SK-N-SH treated with all-trans-retinoic acid at 6 μM for 48 hours (cell line): ENCODE data around the gene CDH4.

Experiments used
- ARNTL ChIP-seq: fragments of 450-650 bp; formaldehyde crosslinking; IDR thresholded peaks from 2 replicates; pipeline ENCODE4 v1.5.0; 2020; ENCODE audit warnings: low read depth, mild to moderate bottlenecking, moderate library complexity, borderline replicate concordance
- CREB5 ChIP-seq: fragments of 250-450 bp; sonication (Bioruptor Pico); IDR thresholded peaks from 2 replicates; pipeline ENCODE4 v1.5.1; 2020; ENCODE audit warnings: low read depth, mild to moderate bottlenecking, moderate library complexity
- CSDC2 ChIP-seq: fragments of 250-450 bp; sonication (Bioruptor Pico); IDR thresholded peaks from 2 replicates; pipeline ENCODE4 v1.5.0; 2020; ENCODE audit warnings: mild to moderate bottlenecking, moderate library complexity
- PATZ1 ChIP-seq: fragments of 250-450 bp; sonication (Bioruptor Pico); IDR thresholded peaks from 2 replicates; pipeline ENCODE4 v1.8.0; 2020; ENCODE audit warnings: mild to moderate bottlenecking, moderate library complexity, borderline replicate concordance
- POU6F1 ChIP-seq: fragments of 250-450 bp; sonication (Bioruptor Pico); IDR thresholded peaks from 2 replicates; pipeline ENCODE4 v1.8.0; 2021; ENCODE audit warnings: low read depth, mild to moderate bottlenecking, moderate library complexity, borderline replicate concordance
- PPARA ChIP-seq: fragments of 250-450 bp; sonication (Bioruptor Pico); IDR thresholded peaks from 2 replicates; pipeline ENCODE4 v1.5.0; 2020; ENCODE audit warnings: mild to moderate bottlenecking, borderline replicate concordance
- RARB ChIP-seq: fragments of 250-450 bp; sonication (Bioruptor Pico); IDR thresholded peaks from 2 replicates; pipeline ENCODE4 v1.8.0; 2021; ENCODE audit warnings: mild to moderate bottlenecking, moderate library complexity
- SNAI2 ChIP-seq: fragments of 250-450 bp; sonication (Bioruptor Pico); IDR thresholded peaks from 2 replicates; pipeline ENCODE4 v1.5.0; 2020; ENCODE audit warnings: mild to moderate bottlenecking, moderate library complexity
- TCF4 ChIP-seq: fragments of 250-450 bp; sonication (Bioruptor Pico); IDR thresholded peaks from 2 replicates; pipeline ENCODE4 v1.8.0; 2021; ENCODE audit warnings: mild to moderate bottlenecking, moderate library complexity, borderline replicate concordance
- ZC3H10 ChIP-seq: fragments of 250-450 bp; sonication (Bioruptor Pico); IDR thresholded peaks from 2 replicates; pipeline ENCODE4 v1.5.1; 2021; ENCODE audit warnings: mild to moderate bottlenecking, moderate library complexity
- ZFP3 ChIP-seq: fragments of 250-450 bp; sonication (Bioruptor Pico); IDR thresholded peaks from 2 replicates; pipeline ENCODE4 v1.5.0; 2020; ENCODE audit warnings: mild to moderate bottlenecking, moderate library complexity
- ZFP30 ChIP-seq: fragments of 450-650 bp; formaldehyde crosslinking; IDR thresholded peaks from 2 replicates; pipeline ENCODE4 v1.5.0; 2022; ENCODE audit warnings: mild to moderate bottlenecking, moderate library complexity
- ZNF70 ChIP-seq: fragments of 450-650 bp; formaldehyde crosslinking; IDR thresholded peaks from 2 replicates; pipeline ENCODE4 v1.5.0; 2020; ENCODE audit warnings: mild to moderate bottlenecking, moderate library complexity
- ZNF8 ChIP-seq: fragments of 450-650 bp; formaldehyde crosslinking; IDR thresholded peaks from 2 replicates; pipeline ENCODE4 v1.5.0; 2020; ENCODE audit warnings: mild to moderate bottlenecking, moderate library complexity

GRCh38 chr20:61758564-61759200 lies 506.6 kb downstream of the CDH4 start:
- TF ChIP-seq ZNF70 (CRISPR knock-in tag) (no peak), SNAI2 (CRISPR knock-in tag) (no peak), ARNTL (CRISPR knock-in tag) (no peak), RARB (CRISPR knock-in tag) (no peak), CREB5 (CRISPR knock-in tag) (no peak), ZFP3 (CRISPR knock-in tag) (no peak), ZFP30 (no peak), PPARA (CRISPR knock-in tag) (no peak), PATZ1 (CRISPR knock-in tag) (no peak), ZC3H10 (no peak), ZNF8 (no peak), TCF4 (no peak), CSDC2 (CRISPR knock-in tag) (no peak), POU6F1 (no peak)
